Smooth muscle cell (in vitro differentiated cells): ENCODE results near the gene DCAF8. TPM values are rescaled to one million over a fixed set of nuclear protein-coding genes. Genes with fewer than 3 reads are reported as not detected.

Experiments
- DNase-seq: peaks from one replicate; lab custom pipeline; 2025; ENCODE audit not compliant: unreplicated experiment; lab: John Stamatoyannopoulos, UW
- H2AFZ ChIP-seq: fragments of 200-600 bp; sonication (generic); 2 replicates; pipeline ENCODE4 v1.6.0; 2016; ENCODE audit warnings: antibody characterized with exemption, low read depth, mild to moderate bottlenecking
- H3F3A ChIP-seq: fragments of 200-600 bp; sonication (generic); 2 replicates; pipeline ENCODE4 v1.6.0; 2017; ENCODE audit warnings: antibody characterized with exemption, low read depth
- H3K27ac ChIP-seq: fragments of 200-600 bp; sonication (generic); 2 replicates; pipeline ENCODE4 v1.5.1; 2016; ENCODE audit warnings: low read depth, mild to moderate bottlenecking
- H3K27me3 ChIP-seq: fragments of 200-600 bp; sonication (generic); 2 replicates; pipeline ENCODE4 v1.6.1; 2016; ENCODE audit warnings: low read depth, mild to moderate bottlenecking
- H3K36me3 ChIP-seq: fragments of 200-600 bp; sonication (generic); 2 replicates; pipeline ENCODE4 v1.5.1; 2016; ENCODE audit warnings: low read depth
- H3K4me1 ChIP-seq: fragments of 200-600 bp; sonication (generic); 2 replicates; pipeline ENCODE4 v1.5.1; 2016; ENCODE audit warnings: low read depth
- H3K4me2 ChIP-seq: fragments of 200-600 bp; sonication (generic); 2 replicates; pipeline ENCODE4 v1.6.0; 2016; ENCODE audit warnings: mild to moderate bottlenecking
- H3K4me3 ChIP-seq: fragments of 200-600 bp; sonication (generic); 2 replicates; pipeline ENCODE4 v1.5.1; 2016; ENCODE audit warnings: mild to moderate bottlenecking
- H3K79me2 ChIP-seq: fragments of 200-600 bp; sonication (generic); 2 replicates; pipeline ENCODE4 v1.6.0; 2016; ENCODE audit warnings: low read depth, mild to moderate bottlenecking
- H3K9ac ChIP-seq: fragments of 200-600 bp; sonication (generic); 2 replicates; pipeline ENCODE4 v1.6.0; 2016; ENCODE audit warnings: low read depth
- H3K9me3 ChIP-seq: fragments of 200-600 bp; sonication (generic); replicated peaks from 2 replicates; pipeline ENCODE4 v1.5.1; 2016; ENCODE audit warnings: low read depth
- H4K20me1 ChIP-seq: fragments of 200-600 bp; sonication (generic); 2 replicates; pipeline ENCODE4 v1.6.0; 2016; ENCODE audit warnings: low read depth
- WGBS: methylation state at CpG from one replicate; pipeline ENCODE4 v1.1.7; 2016; ENCODE audit warnings: low lambda C conversion rate; 5-methylcytosine and 5-hydroxymethylcytosine counted together
- polyA plus RNA-seq: library from polyadenylated mRNA; unstranded; fragments of >200 nt; fragmentation: Nextera tagmentation; extraction: Ambion mirVana; gene quantifications from 2 replicates; pipeline ENCODE4 v1.2.1, GENCODE V29; 2016
- total RNA-seq: library from RNA; depleted of rRNA; stranded (reverse); fragments of >200 nt; gene quantifications from 2 replicates; pipeline ENCODE4 v1.2.3, GENCODE V29; 2014
- TF ChIP-seq, protein P1 (sequence below): fragments of 200-600 bp; sonication (generic); IDR thresholded peaks from 2 replicates; pipeline ENCODE4 v1.5.1; 2017; ENCODE audit warnings: borderline replicate concordance, mild to moderate bottlenecking, antibody characterized with exemption; ENCODE audit not compliant: insufficient read depth, poor library complexity, severe bottlenecking

Gene DCAF8
- total and polyA plus RNA-seq, 2 experiments from 2014 or later: 63.6 to 79.9 TPM

- Histone ChIP-seq H3K9me3 (no peaks in the 10 kb centered on the region), H3K9ac (no peak overlapping the region), H3K27me3 (no peaks in the 10 kb centered on the region), H4K20me1 (no peaks in the 10 kb centered on the region), H2AFZ (no peak overlapping the region), H3K79me2 (no peaks in the 10 kb centered on the region), H3K4me3 (no peak overlapping the region), H3K36me3 (no peaks in the 10 kb centered on the region), H3K4me1 (no peaks in the 10 kb centered on the region), H3F3A (no peaks in the 10 kb centered on the region), H3K27ac (no peak overlapping the region), H3K4me2 (no peak overlapping the region)
- 60% methylated on average over 2 of the region's 2 CpGs for WGBS
- no peak for DNase-seq
- TF ChIP-seq, protein P1, sequence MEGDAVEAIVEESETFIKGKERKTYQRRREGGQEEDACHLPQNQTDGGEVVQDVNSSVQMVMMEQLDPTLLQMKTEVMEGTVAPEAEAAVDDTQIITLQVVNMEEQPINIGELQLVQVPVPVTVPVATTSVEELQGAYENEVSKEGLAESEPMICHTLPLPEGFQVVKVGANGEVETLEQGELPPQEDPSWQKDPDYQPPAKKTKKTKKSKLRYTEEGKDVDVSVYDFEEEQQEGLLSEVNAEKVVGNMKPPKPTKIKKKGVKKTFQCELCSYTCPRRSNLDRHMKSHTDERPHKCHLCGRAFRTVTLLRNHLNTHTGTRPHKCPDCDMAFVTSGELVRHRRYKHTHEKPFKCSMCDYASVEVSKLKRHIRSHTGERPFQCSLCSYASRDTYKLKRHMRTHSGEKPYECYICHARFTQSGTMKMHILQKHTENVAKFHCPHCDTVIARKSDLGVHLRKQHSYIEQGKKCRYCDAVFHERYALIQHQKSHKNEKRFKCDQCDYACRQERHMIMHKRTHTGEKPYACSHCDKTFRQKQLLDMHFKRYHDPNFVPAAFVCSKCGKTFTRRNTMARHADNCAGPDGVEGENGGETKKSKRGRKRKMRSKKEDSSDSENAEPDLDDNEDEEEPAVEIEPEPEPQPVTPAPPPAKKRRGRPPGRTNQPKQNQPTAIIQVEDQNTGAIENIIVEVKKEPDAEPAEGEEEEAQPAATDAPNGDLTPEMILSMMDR: no peak
These were observed 75.6 kb downstream of the DCAF8 start for GRCh38 chr1:160186729-160187128.

DNA sequence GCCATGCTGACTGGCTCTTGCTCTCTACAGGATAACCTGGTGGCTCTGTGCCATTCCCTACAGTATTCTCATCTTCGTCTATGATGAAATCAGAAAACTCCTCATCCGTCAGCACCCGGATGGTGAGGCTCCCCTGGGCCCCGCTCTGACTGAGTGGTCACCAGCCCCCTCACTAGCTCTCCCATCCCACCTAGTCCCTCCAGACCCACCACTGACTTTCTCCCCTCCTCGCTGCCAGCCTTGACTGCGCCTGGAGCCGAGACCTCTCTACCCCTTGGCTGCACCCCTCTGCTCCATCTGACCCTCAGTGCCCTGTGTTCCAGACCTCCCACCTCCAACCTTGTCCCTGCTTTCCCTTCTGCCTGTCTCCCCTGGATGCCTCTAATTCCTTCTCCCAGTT is 76.1 kb downstream of the DCAF8 start:
- 91% methylated on average over 7 of the region's 7 CpGs for WGBS
- Histone ChIP-seq H3K4me1 (no peaks in the 10 kb centered on the region), H3K9me3 (no peaks in the 10 kb centered on the region), H3K27me3 (no peaks in the 10 kb centered on the region), H3K9ac (no peak overlapping the region), H3K27ac (no peak overlapping the region), H3K79me2 (no peaks in the 10 kb centered on the region), H3F3A (no peaks in the 10 kb centered on the region), H3K4me3 (no peak overlapping the region), H4K20me1 (no peaks in the 10 kb centered on the region), H2AFZ (no peak overlapping the region), H3K4me2 (no peak overlapping the region), H3K36me3 (no peaks in the 10 kb centered on the region)
- TF ChIP-seq, protein P1: no peak
- DNase-seq: no peak

- H3K27me3 ChIP-seq: no peaks in the 10 kb centered on the region
- no peaks in the 10 kb centered on the region for H3K36me3 ChIP-seq
- TF ChIP-seq, protein P1: no peak
- H3K4me1 ChIP-seq: peaks cover 17% of the 10 kb centered on the region
- no peak overlapping the region for H3K4me3 ChIP-seq
- H3K79me2 ChIP-seq: no peaks in the 10 kb centered on the region
- no peak overlapping the region for H3K27ac ChIP-seq
- no peak overlapping the region for H3K4me2 ChIP-seq
- H3K9ac ChIP-seq: no peak overlapping the region
- no peaks in the 10 kb centered on the region for H4K20me1 ChIP-seq
- no peaks in the 10 kb centered on the region for H3K9me3 ChIP-seq
- 96% methylated on average over 4 of the region's 4 CpGs for WGBS
- no peaks in the 10 kb centered on the region for H3F3A ChIP-seq
- no peak overlapping the region for H2AFZ ChIP-seq
- no peak for DNase-seq
These were observed 83.0 kb downstream of the DCAF8 start for GRCh38 chr1:160179336-160179735.

DNA sequence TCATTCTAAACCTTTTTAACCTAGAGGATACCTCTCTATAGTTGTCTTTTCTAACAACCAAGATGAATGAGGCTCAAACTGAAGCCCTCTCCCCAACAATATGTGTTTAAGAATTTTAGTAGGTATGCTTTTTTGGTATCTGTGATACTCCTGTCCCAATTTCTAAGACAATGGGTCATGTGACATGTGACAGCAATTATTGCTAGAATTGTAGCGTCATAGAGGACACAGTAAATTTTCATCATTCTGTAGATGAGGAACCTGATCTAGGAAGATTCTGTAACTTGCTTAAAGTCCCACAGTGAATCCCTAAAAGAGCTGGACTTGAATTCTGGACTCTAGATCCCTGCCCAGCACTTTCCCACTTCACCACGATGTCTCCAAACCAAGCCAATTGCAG is 83.6 kb downstream of the DCAF8 start:
- 93% methylated on average over 2 of the region's 2 CpGs for WGBS
- H3K4me1 ChIP-seq: peaks cover 17% of the 10 kb centered on the region
- no peak overlapping the region for H2AFZ ChIP-seq
- H4K20me1 ChIP-seq: no peaks in the 10 kb centered on the region
- no peak overlapping the region for H3K4me2 ChIP-seq
- no peak overlapping the region for H3K9ac ChIP-seq
- no peaks in the 10 kb centered on the region for H3K36me3 ChIP-seq
- no peaks in the 10 kb centered on the region for H3K27me3 ChIP-seq
- DNase-seq: no peak
- TF ChIP-seq, protein P1: no peak
- no peaks in the 10 kb centered on the region for H3K79me2 ChIP-seq
- no peak overlapping the region for H3K27ac ChIP-seq
- H3K4me3 ChIP-seq: no peak overlapping the region
- no peaks in the 10 kb centered on the region for H3F3A ChIP-seq
- H3K9me3 ChIP-seq: no peaks in the 10 kb centered on the region
